Astrocyte of the cerebellum (primary cell): ENCODE results near the gene ISL2.

Experiments used
- DNase-seq: peaks from one replicate; pipeline ENCODE4 v3.0.0-alpha.2; 2011; ENCODE audit warnings: low read depth
- H3K4me3 ChIP-seq: 2 replicates; pipeline ENCODE4 v1.5.1; 2011; ENCODE audit warnings: mild to moderate bottlenecking, low read depth, low read length, moderate library complexity
- in situ Hi-C: cut with HindIII; loops from 2 replicates; pipeline ENCODE4 v1.10.0; 2017; ENCODE audit warnings: low sequenced_read_pairs
- TF ChIP-seq, protein P1 (sequence below): IDR thresholded peaks from 2 replicates; pipeline ENCODE4 v1.5.1; 2012; ENCODE audit warnings: low read length, low read depth, moderate library complexity, mild to moderate bottlenecking; ENCODE audit errors: missing control alignments

The ISL2 gene

GRCh38 chr15:76337696-76338485, 1.3 kb downstream of the ISL2 start:
- DNase-seq, result no peak
- no peak overlapping the region for H3K4me3 ChIP-seq
- TF ChIP-seq, protein P1, sequence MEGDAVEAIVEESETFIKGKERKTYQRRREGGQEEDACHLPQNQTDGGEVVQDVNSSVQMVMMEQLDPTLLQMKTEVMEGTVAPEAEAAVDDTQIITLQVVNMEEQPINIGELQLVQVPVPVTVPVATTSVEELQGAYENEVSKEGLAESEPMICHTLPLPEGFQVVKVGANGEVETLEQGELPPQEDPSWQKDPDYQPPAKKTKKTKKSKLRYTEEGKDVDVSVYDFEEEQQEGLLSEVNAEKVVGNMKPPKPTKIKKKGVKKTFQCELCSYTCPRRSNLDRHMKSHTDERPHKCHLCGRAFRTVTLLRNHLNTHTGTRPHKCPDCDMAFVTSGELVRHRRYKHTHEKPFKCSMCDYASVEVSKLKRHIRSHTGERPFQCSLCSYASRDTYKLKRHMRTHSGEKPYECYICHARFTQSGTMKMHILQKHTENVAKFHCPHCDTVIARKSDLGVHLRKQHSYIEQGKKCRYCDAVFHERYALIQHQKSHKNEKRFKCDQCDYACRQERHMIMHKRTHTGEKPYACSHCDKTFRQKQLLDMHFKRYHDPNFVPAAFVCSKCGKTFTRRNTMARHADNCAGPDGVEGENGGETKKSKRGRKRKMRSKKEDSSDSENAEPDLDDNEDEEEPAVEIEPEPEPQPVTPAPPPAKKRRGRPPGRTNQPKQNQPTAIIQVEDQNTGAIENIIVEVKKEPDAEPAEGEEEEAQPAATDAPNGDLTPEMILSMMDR, result no peak
- in situ Hi-C loops, result no loop called here

DNA sequence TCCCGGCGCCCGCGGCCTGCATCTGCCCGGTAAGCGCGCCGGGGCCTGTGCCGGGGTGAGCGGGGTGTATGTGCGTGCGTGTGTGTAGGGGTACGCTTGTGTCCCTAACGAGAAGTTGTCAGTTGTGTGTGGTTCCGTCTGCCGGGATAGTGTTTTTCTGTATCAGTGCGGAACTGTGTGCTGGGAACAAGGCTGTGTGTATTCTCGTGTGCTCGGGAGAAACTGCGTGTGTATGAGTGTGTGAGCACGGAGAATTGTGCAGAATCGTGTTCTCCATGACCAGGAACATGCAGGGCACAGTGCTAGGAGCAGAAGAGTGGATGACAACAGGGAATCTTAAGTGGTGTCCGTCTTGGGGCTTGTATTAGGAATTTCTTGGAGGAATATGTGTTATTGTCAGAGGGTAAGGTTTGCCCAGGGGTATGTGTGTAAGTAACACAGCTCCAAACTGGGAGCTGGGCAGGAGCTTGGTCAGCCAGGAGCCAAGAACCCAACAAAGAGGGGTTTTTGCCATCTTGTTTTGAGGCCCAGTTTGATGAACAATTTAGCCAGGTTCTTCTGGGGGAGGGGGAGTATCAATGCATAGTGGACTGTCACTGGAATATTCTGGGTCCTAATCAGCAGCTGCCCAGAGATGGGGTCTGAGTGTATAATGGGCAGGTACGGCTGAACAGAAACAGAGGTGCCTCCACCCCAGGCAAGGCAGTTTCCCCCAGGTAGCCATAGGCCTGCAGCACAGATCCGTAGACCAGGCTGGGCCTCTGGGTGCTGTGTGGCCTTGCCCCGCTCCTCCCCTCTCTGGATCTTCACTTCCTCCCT, 2.1 kb downstream of the ISL2 start:
- no peak overlapping the region for H3K4me3 ChIP-seq
- TF ChIP-seq, protein P1, result no peak
- in situ Hi-C loops, result no loop called here
- no peak for DNase-seq

GRCh38 chr15:76339305-76340197, 3.0 kb downstream of the ISL2 start:
- in situ Hi-C loops, result no loop called here
- TF ChIP-seq, protein P1, result no peak
- DNase-seq, result no peak
- H3K4me3 ChIP-seq, result no peak overlapping the region

- DNase-seq, result no peak
- no peak overlapping the region for H3K4me3 ChIP-seq
- TF ChIP-seq, protein P1, result no peak
Measured at GRCh38 chr15:76340198-76340802, 3.7 kb downstream of the ISL2 start.

GRCh38 chr15:76340803-76341365, 4.3 kb downstream of the ISL2 start:
- H3K4me3 ChIP-seq, result no peak overlapping the region
- no peak for DNase-seq
- TF ChIP-seq, protein P1, result no peak
- in situ Hi-C loops, result no loop called here

More at GRCh38 chr15:76340198-76340802, 3.7 kb downstream of the ISL2 start:
- in situ Hi-C loops, result no loop called here
